DMS79 treated with DMSO at 0.1 percent for 48 hours (cell line): Measurements from ENCODE around the gene SLC39A13.

Source experiments
- DNase-seq: peaks from one replicate; lab custom pipeline; 2025; lab: John Stamatoyannopoulos, UW

Gene SLC39A13

DNA sequence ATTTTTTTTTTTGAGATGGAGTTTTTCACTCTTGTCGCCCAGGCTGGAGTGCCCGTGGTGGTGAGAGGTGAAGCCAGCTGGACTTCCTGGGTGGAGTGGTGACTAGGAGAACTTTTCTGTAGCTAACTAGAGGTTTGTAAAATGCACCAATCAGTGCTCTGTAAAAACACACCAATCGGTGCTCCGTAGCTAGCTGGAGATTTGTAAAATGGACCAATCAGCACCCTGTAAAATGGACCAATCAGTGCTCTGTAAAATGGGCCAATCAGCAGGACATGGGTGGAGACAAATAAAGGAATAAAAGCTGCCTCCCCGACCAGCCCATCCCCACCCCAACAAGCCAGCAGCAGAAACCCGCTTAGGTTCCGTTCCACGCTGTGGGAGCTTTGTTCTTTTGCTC is 45.0 kb downstream of the SLC39A13 start:
- DNase-seq = no peak

DNA sequence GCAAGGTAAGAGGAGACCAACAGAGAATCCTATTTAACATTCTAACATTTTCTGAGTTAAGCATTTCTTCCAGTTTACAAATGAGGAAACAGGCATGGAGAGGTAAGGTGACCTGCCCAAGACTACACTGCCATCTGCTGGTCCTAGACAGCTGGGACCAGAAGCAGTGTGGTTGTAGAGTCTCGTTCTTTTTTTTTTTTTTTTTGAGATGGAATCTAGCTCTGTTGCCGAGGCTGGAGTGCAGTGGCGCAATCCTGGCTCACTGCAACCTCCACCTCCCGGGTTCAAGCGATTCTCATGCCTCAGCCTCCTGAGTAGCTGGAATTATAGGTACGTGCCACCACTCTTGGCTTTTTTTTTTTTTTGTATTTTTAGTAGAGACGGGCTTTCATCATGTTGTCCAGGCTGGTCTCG is 45.9 kb downstream of the SLC39A13 start:
- peak; percentile 87 for DNase-seq

- no peak for DNase-seq
Observed at GRCh38 chr11:47460571-47461235, 52.3 kb downstream of the SLC39A13 start.

DNA sequence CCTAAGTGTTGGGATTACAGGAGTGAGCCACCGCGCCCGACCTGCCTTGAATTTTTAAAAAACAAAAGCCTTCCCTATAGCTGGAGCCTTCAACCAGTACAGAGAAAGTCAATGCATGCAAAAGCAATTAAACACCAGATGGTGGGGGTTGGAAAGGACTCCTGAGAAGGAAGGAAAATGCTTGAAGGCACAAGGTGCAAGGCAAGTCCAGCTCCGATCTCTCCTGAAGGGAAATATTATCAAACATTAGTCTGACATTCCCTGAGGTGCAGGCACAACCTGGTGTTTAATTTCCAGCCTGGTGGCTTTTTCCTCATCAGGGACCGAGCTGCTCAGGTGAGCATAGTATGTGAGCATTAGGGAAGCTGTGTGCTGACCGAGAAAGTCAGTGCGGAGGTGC is 53.5 kb downstream of the SLC39A13 start:
- DNase-seq = no peak

DNA sequence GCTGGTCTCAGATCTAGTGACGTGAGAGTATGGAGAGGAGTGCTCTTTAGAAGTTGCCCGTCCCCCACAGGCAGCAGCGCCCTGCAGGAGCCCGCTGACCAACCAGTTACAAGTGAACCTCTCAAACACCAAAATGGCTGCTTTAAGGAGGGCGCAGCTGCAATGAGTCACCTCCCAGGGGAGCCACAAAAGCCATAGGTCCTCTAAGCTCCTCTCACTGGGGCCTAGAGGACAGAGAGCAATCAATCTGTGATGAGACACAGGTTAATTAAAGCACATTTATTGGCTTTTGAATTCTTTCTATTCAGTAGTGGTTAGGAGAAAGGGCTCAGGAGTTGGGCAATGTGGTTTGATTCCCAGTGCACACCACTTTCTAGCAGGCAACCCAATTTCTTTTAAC is 56.1 kb downstream of the SLC39A13 start:
- DNase-seq = peak; percentile 98
